IMR-90 (cell line): ENCODE results near the gene DBT.

ENCODE experiments used
- BHLHE40 ChIP-seq: fragments of 150-350 bp; IDR thresholded peaks from 2 replicates; pipeline ENCODE4 v1.6.1; 2016; ENCODE audit warnings: mild to moderate bottlenecking, low read depth, low read length
- CHD1 ChIP-seq: IDR thresholded peaks from 2 replicates; pipeline ENCODE4 v1.6.1; 2012; ENCODE audit warnings: low read depth, low read length, improper control_type of control experiment
- FOS ChIP-seq: fragments of 150-350 bp; IDR thresholded peaks from 2 replicates; pipeline ENCODE4 v1.6.1; 2016; ENCODE audit warnings: low read depth, low read length
- NFE2L2 ChIP-seq: fragments of 150-350 bp; IDR thresholded peaks from 2 replicates; pipeline ENCODE4 v1.6.1; 2016; ENCODE audit warnings: low read depth, mild to moderate bottlenecking, low read length
- POLR2A ChIP-seq: IDR thresholded peaks from 2 replicates; pipeline ENCODE4 v1.6.1; 2012; ENCODE audit warnings: mild to moderate bottlenecking, low read depth, low read length
- RAD21 ChIP-seq: IDR thresholded peaks from 2 replicates; pipeline ENCODE4 v1.6.1; 2012; ENCODE audit warnings: low read length, improper control_type of control experiment
- RCOR1 ChIP-seq: IDR thresholded peaks from 2 replicates; pipeline ENCODE4 v1.6.1; 2012; ENCODE audit warnings: mild to moderate bottlenecking, low read length, improper control_type of control experiment; ENCODE audit not compliant: insufficient replicate concordance
- SMC3 ChIP-seq: fragments of 150-350 bp; IDR thresholded peaks from 2 replicates; pipeline ENCODE4 v1.6.1; 2016; ENCODE audit warnings: low read depth, mild to moderate bottlenecking, antibody characterized with exemption, low read length, moderate library complexity
- TF ChIP-seq, protein P1 (sequence below): conservative IDR thresholded peaks from 2 replicates; pipeline ENCODE4 v1.5.1; 2012; ENCODE audit warnings: mild to moderate bottlenecking, low read depth, low read length, improper control_type of control experiment

GRCh38 chr1:100265931-100266740 is 16.5 kb upstream of the DBT start, which contains the start of gene RTCA:
- TF ChIP-seq FOS (no peak), POLR2A (no peak), BHLHE40 (no peak), NFE2L2 (no peak), SMC3 (no peak), RAD21 (no peak), CHD1 (no peak), RCOR1 (no peak)
- TF ChIP-seq, protein P1, sequence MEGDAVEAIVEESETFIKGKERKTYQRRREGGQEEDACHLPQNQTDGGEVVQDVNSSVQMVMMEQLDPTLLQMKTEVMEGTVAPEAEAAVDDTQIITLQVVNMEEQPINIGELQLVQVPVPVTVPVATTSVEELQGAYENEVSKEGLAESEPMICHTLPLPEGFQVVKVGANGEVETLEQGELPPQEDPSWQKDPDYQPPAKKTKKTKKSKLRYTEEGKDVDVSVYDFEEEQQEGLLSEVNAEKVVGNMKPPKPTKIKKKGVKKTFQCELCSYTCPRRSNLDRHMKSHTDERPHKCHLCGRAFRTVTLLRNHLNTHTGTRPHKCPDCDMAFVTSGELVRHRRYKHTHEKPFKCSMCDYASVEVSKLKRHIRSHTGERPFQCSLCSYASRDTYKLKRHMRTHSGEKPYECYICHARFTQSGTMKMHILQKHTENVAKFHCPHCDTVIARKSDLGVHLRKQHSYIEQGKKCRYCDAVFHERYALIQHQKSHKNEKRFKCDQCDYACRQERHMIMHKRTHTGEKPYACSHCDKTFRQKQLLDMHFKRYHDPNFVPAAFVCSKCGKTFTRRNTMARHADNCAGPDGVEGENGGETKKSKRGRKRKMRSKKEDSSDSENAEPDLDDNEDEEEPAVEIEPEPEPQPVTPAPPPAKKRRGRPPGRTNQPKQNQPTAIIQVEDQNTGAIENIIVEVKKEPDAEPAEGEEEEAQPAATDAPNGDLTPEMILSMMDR = no peak
